Measurements from ENCODE around the gene PLA2G4B. TPM values are rescaled to one million over a fixed set of nuclear protein-coding genes. Genes with fewer than 3 reads are reported as not detected.

The PLA2G4B gene
- total RNA-seq, 1 donor from 2014 or later, result 6.9 TPM

DNA sequence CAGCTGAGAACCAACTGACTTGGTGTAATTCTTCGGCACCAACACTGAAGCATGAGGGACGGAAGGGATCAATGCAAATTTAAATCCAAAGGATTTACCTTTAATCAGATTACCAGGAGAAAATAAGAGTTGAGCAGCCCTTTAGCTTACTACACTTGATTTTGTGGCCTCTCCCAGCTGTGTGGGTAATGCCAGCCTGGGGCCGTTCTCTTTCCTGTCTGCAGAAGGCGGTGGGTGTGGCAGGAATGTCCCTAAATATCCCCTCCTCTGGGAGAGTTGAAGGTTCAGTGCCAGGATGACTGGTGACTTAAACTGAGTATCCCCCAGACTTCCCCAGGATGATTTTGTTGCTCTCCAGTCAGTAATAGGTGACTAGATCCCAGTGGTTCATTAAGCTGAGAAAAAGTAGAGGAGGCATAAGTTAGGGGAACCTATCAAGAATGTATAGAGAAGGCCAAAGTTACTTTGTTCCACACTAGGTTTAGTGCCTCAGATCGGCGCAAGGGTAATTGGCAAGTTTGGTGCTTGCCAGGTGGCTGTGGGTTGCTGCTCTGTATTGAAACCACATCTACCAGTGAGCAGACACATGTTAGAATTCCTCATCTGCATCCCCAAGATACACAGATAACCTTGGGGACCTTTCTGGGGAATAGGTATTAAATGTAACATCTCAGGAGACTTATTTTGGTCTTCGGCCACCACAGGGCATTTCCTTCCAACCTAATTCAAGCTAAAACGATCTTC lies 41.3 kb upstream of the PLA2G4B start:
- no peaks in the 10 kb centered on the region for H3K27me3 Mint-ChIP-seq (ENCODE audit: unreplicated experiment)
- no peaks in the 10 kb centered on the region for H3K9me3 Mint-ChIP-seq (ENCODE audit: unreplicated experiment)
- peak overlapping the region; percentile 90 for H3K27ac Mint-ChIP-seq (ENCODE audit: unreplicated experiment)
- no peak for DNase-seq (ENCODE audit: extremely low spot score, unreplicated experiment)
- TF ChIP-seq, protein P1, sequence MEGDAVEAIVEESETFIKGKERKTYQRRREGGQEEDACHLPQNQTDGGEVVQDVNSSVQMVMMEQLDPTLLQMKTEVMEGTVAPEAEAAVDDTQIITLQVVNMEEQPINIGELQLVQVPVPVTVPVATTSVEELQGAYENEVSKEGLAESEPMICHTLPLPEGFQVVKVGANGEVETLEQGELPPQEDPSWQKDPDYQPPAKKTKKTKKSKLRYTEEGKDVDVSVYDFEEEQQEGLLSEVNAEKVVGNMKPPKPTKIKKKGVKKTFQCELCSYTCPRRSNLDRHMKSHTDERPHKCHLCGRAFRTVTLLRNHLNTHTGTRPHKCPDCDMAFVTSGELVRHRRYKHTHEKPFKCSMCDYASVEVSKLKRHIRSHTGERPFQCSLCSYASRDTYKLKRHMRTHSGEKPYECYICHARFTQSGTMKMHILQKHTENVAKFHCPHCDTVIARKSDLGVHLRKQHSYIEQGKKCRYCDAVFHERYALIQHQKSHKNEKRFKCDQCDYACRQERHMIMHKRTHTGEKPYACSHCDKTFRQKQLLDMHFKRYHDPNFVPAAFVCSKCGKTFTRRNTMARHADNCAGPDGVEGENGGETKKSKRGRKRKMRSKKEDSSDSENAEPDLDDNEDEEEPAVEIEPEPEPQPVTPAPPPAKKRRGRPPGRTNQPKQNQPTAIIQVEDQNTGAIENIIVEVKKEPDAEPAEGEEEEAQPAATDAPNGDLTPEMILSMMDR (IDR thresholded peaks at IDR 0.05), result no peak
- H3K4me3 Mint-ChIP-seq (ENCODE audit: unreplicated experiment), result no peak overlapping the region
- H3K4me1 Mint-ChIP-seq (ENCODE audit: unreplicated experiment), result peaks cover 49% of the 10 kb centered on the region
- H3K36me3 Mint-ChIP-seq (ENCODE audit: unreplicated experiment), result peaks cover 7% of the 10 kb centered on the region

DNA sequence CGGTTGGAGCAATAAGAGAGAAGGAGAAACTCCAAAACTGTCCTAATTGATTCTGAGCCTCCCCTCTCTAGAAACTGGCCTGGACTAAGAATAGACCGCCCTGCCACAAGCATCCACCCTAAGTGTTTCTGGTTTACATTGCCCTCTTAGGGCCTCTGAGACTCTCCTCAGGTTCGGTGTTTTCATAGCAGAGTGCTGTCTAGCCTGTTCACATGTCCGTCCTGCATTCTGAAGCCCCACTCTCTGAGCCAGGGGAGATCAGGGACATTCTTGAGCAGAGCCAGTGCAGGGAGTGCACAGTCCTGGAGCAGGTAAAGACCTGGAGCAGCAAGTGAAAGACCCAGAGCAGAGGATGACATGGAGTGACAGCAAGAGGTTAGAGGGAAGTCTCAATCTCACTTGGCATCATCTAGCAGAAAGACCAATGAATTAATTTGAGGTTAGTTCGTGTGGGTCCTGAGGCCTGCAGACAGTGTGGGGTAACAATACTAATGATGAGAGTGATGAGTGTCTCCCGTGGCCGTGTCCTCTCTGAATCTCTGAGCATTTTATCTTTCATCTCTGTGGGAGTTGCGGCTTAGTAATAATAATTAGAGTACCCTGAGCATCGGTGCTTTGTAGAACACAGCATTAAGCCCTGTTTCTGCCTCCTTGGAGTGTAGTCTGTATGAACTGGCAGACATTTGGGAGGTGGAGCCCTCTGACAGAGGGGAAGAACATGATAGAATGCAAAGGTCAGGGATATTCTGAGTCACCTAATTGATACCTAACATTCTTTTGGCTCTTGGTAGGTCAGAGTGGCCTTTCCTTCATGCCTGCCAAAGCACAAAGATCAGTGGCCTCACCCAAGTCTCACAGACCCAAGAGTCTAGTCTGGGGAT lies 39.8 kb upstream of the PLA2G4B start:
- Mint-ChIP-seq H3K9me3 (ENCODE audit: unreplicated experiment) (no peaks in the 10 kb centered on the region), H3K4me3 (ENCODE audit: unreplicated experiment) (no peak overlapping the region), H3K36me3 (ENCODE audit: unreplicated experiment) (peaks cover 7% of the 10 kb centered on the region), H3K27ac (ENCODE audit: unreplicated experiment) (peak overlapping the region; percentile 50), H3K4me1 (ENCODE audit: unreplicated experiment) (peaks cover 44% of the 10 kb centered on the region), H3K27me3 (ENCODE audit: unreplicated experiment) (no peaks in the 10 kb centered on the region)
- no peak for DNase-seq (ENCODE audit: extremely low spot score, unreplicated experiment)
- TF ChIP-seq, protein P1 (IDR thresholded peaks at IDR 0.05), result no peak

DNA sequence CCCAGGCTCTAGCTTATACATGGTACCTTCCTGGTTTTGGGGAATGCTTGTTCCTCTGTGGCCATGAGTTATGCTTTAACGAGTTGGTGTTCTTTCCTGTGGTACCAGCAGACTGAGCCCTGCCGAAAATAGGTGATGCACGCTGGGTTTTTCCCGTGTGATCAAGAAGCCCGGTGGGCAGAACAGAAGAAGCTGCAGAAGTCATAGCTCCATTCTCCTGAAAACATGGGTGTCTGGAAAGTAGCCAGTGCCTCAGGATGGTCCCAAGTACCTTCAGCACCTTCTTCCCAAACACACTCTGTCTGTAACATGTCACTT lies 39.2 kb upstream of the PLA2G4B start:
- H3K27me3 Mint-ChIP-seq (ENCODE audit: unreplicated experiment), result no peaks in the 10 kb centered on the region
- H3K9me3 Mint-ChIP-seq (ENCODE audit: unreplicated experiment), result no peaks in the 10 kb centered on the region
- no peak overlapping the region for H3K4me3 Mint-ChIP-seq (ENCODE audit: unreplicated experiment)
- H3K27ac Mint-ChIP-seq (ENCODE audit: unreplicated experiment), result peak overlapping the region; percentile 15
- no peak for DNase-seq (ENCODE audit: extremely low spot score, unreplicated experiment)
- peaks cover 44% of the 10 kb centered on the region for H3K4me1 Mint-ChIP-seq (ENCODE audit: unreplicated experiment)
- TF ChIP-seq, protein P1 (IDR thresholded peaks at IDR 0.05), result no peak
- peaks cover 7% of the 10 kb centered on the region for H3K36me3 Mint-ChIP-seq (ENCODE audit: unreplicated experiment)

DNA sequence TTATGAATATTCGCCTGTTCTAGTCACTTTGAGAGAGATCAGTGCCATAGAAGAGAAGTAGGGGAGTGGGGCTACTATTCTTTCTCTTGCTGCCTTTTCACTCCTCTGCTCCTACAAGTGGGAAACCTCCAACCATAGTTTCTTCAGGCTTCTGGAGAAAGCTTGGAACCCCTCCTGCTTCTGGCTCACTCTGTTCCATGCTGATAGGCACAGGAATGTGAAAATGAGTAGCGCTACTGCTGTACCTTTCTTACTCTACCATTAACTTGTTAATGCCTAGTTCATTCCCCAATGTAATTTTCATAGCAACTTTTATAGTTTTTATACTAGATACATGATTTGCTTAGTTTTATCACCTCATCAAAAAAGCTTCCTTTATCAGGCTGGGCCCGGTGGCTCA lies 37.5 kb upstream of the PLA2G4B start:
- no peaks in the 10 kb centered on the region for H3K27me3 Mint-ChIP-seq (ENCODE audit: unreplicated experiment)
- H3K27ac Mint-ChIP-seq (ENCODE audit: unreplicated experiment), result no peak overlapping the region
- H3K4me1 Mint-ChIP-seq (ENCODE audit: unreplicated experiment), result peaks cover 43% of the 10 kb centered on the region
- DNase-seq (ENCODE audit: extremely low spot score, unreplicated experiment), result no peak
- peaks cover 7% of the 10 kb centered on the region for H3K36me3 Mint-ChIP-seq (ENCODE audit: unreplicated experiment)
- no peaks in the 10 kb centered on the region for H3K9me3 Mint-ChIP-seq (ENCODE audit: unreplicated experiment)
- H3K4me3 Mint-ChIP-seq (ENCODE audit: unreplicated experiment), result no peak overlapping the region
- TF ChIP-seq, protein P1 (IDR thresholded peaks at IDR 0.05), result no peak

DNA sequence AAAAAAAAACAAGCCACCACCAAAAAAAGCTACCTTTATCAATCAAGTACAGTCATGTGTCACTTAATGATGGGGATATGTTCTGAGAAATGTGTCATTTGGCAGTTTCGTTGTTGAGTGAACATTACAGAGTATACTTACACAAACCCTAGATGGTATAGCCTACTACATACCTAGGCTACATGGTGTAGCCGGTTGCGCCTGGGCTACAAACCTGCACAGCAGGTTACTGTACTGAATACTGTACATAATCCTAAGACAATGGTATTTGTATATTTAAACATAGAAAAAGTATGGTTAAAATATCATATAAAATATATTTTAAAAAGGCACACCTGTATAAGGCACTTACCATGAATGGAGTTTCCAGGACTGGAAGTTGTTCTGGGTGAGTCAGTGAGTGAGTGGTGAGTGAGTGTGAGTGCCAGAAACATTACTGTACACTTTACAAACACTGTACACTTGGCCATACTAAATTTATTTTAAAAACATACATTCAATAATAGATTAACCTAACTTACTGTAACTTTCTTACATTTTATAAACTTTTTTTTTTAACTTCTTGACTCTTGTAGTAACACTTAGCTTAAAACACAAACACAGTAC lies 36.7 kb upstream of the PLA2G4B start:
- Mint-ChIP-seq H3K36me3 (ENCODE audit: unreplicated experiment) (peaks cover 7% of the 10 kb centered on the region), H3K27ac (ENCODE audit: unreplicated experiment) (no peak overlapping the region), H3K4me3 (ENCODE audit: unreplicated experiment) (no peak overlapping the region), H3K4me1 (ENCODE audit: unreplicated experiment) (peaks cover 43% of the 10 kb centered on the region), H3K9me3 (ENCODE audit: unreplicated experiment) (no peaks in the 10 kb centered on the region), H3K27me3 (ENCODE audit: unreplicated experiment) (no peaks in the 10 kb centered on the region)
- TF ChIP-seq, protein P1 (IDR thresholded peaks at IDR 0.05), result no peak
- DNase-seq (ENCODE audit: extremely low spot score, unreplicated experiment), result no peak
